Activated effector memory CD4-positive, alpha-beta T cell treated with Interleukin-2 at 50 U/mL for 16 hours (primary cell): ENCODE measurements around the gene CACTIN.
"Not testable (repeated sequence)": the region's sequence is repeated elsewhere in the genome, so short reads cannot be mapped to it uniquely, and the experiment has no call there.

ENCODE experiments used
- DNase-seq: peaks from one replicate; pipeline ENCODE4 v3.0.0-alpha.2; 2020

Gene CACTIN

DNA sequence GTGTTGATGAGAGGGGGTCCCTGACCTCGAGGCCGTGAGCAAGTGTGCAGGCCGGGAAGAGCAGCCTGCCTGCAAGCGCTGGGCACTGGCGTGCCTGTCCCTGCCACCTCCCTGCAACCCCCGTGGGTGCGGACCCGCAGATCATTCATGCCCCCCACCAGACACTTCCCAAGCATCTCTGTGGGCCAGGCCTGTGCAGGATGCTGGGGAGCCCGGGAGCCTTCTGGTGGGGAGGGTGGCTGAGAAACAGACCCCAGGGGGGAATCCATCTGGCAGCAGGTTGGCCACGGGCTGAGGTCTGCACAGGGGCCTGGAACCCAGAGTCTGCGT, 18.4 kb upstream of the CACTIN start:
- DNase-seq = no peak

DNA sequence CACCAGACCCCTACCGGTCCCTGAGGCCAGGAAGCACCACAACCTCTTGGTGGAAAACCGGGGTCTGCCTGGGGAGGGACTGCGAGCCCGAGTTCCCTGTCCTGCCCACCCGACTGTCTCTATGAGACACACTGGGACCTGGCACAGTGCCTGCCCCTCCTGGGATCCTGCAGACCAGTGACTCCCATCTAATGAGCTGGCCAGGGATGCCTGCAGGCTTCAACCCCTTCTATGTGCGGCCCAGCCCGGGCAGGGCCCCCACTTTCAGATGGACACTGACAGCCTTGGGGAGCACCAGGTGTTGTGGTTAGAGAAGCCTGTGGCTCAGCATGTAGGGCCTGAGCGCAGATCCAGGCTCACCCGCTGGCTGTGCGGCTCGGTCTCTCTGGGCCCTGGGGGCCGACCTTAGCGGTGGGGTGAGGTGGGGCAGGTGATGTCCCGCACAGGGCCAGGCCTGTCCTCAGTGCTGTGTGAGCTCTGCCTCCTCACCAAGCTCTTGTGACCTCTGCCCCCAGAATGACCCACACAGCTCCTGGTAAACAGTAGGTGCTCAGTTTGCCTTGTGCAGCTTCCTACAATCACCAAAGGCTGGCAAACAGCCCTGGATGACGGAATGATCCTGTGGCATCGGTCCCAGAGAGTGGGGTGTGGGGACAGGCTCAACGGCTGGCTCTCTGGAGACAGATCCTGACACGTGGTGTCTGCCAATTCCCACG, 17.9 kb upstream of the CACTIN start:
- no peak for DNase-seq

DNA sequence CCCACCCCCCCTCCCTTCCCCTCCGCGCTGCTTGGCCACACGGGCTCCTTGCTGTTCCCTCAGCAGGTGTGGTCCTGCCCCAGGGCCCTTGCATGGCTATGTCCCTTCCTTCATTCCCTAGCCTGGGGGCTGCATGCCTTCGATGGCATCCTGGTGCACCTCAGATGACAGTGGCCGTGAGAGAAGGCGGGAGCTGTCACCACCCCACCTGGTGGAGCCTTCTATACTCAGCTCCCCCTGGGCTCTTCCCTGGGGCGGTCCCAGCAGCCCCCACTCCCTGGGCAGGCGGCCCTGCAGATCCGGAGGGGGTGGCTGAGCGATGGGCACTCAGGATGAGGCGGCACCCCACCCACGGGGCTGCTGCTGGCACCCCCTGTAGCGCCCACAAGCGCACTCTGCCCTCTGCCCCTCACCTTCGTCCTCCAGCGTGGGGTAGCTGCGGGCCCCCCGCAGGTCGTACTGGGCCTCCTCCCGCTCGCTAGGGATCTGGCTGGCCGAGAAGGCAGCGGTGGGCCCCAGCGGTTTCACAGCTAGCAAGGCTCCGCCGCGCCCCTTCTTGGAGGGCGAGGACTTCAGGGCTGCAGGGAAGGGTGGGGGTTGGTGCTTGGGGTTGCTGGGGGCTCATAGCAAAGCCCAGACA, 17.2 kb upstream of the CACTIN start:
- no peak for DNase-seq

DNA sequence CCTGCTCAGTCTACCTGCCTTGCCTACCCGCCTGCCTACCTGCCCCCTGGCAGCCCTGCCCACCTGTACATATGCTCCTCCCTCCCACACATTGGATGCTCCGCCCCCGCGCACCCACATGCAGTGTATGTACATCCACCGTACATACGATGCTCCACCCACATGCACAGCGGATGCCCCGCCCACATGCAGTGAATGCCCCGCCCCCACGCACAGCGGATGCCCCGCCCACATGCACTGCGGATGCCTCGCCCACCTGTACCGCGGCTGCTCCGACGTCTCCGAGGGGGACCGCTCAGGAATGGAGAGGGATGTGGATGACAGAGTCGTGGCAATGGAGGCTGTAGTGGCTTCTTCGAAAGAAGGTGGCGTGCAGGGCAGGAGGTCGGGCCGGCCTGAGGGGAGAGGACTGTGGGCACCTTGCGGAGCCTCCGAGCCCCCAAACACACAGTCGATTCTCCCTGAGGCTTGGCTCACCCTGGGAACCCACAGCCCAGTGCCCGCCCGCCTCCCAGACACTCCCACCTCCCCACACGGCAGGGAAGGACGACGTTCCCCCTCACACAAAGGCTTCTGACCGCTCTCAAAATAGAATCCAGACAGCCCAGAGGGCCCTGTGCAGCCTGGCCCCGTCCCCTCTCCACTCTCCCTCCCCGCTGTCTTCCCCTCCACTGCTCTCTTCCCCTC, 16.5 kb upstream of the CACTIN start:
- no peak for DNase-seq

- no peak for DNase-seq
These were observed 15.7 kb upstream of the CACTIN start for GRCh38 chr19:3642296-3642695.

DNA sequence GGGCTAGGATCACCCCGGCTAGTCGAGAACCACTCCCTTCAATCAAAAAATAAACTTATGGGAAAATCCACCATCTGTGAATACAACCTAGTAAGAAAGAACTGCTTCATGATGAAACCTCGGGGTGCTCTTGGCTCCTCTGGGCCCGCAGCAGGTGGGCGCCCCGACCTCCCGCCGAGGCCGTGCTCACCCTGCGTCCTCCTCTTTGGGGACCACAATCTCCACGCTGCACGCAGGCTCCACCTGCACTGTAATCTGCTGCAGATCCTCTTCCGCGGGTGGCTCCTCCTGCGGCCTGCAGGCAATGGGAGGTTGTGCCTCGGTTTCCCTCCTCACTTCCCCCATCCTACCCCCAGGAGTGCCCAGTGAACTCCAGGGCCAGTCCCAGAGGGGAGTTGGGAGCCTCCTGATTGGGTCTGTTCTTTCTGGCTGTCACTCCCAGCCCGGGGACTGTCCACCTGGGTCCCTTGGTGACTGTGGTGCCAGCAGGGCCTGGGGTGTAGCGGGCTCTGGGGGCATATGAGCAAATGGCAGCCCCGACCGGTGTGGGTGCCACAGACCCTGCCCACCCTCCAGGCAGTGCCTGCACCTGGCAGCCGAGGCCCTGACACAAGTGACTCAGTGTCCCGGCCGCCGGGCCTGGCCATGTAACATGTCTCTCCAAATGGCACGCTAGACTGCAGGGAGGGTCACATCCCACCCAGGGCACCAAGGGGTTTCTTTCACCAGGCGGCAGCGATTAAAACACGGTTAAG, 15.1 kb upstream of the CACTIN start:
- DNase-seq = no peak

DNA sequence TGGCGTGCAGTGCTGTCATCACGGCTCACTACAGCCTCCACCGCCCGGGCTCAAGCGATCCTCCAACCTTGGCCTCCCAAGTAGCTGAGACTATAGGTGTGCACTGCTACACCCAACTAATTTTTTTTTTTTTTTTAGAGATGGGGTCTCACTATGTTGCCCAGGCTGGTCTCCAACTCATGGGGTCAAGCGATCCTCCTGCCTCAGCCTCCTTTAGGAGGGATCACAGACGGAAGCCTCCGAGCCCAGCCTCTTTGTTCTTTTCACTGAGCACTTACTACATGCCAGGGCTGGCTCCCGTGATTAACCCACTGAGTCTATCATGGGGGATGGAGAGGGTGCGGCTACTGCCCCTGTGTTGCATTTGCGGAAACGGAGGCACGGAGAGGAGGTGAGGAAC, 12.9 kb upstream of the CACTIN start:
- DNase-seq = no peak

DNA sequence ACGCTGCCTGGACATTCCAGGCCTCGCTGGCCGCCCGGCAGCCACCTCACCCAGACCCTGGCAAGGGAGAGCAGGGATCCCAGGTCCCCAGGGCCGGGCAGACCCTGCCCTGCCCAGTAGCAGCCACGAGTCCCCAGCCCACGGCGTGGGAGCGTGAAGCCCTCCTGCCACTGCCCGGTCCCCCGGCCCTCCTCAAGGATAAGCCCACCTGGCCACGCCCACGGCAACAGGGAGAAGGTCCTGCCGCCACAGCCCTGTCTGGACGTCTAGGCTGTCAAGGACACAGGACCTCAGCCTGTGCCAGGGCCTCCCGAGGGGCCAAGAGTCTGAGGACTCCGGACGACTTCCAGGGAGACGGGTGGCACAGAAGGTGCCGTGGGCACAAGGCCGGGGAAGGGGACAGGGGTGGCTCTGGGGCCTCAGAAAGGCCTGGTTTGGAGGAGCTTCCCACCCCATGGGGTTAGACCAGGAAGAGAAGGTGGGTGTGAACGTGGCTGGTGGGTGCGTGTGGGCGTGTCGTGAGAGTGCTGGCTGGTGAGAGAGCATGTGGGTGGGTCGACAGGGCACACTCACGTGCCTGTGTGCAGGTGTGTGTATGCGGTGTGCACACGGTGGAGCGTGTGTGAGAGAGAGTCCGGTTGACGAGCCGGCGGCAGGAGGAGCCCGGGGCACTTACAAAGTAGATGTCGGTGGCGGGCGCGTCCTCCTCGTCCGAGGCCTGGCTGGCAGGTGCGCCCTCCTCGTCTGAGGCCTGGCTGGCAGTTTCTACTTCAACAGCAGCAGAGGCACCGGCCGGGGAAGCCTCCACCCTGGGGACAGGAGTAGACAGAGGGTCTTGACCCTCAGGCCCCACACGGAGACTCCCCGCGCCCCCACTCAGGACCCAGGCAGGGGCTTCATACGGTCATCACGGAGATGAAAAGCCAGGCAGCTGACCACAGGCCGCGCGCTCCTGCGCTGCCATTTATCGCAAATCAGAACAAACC, 11.9 kb upstream of the CACTIN start:
- DNase-seq = no peak

GRCh38 chr19:3637621-3638020, 11.0 kb upstream of the CACTIN start:
- DNase-seq = no peak

- DNase-seq = no peak
These were observed 10.4 kb upstream of the CACTIN start for GRCh38 chr19:3636962-3637361.

DNA sequence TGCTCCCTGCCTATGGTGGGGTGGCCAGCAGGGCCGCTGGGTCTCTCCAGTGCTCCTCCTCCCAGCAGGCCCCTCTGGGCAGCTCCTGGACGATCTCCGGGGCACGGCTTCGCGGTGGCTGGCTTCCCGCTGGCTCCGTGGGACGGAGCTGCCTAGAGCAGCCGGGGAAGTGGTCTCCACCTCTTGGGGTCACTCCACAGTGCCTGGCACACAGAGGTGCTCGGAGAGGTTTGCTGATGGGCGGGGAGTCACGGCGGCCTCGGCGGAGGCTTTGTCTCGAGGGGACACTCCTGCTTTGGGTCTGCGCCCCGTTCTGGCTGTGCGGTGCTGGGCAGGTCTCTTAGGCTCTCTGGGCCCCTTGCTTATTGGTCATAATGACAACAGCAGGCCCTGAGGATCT, 9.9 kb upstream of the CACTIN start:
- DNase-seq = no peak

DNA sequence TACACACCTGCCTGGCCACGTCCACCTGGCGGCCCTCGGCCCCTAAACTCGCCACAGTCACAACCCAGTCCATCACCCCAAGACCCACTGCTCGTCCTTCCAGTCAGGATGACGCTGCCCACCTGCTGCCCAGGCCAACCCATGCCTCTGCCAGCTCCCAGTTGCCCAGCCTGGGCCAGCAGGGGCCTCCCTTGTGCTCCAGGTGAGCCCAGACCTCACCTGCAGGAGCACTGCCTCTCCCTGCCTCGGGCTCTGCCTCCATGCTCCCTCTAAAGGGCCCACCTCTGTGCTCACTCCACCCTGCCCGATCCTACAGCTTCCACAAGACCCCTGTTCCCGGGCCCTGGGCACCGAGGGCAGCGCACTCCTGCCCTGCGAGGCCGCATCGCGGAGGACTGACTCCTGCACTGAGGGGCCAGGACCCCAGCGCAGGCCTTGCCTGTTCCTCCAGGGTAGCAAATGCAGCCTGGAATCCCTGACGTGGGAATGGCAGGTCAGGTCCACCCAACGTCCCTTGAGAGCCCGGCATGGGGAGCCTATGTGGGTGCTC, 8.0 kb upstream of the CACTIN start:
- DNase-seq = no peak

DNA sequence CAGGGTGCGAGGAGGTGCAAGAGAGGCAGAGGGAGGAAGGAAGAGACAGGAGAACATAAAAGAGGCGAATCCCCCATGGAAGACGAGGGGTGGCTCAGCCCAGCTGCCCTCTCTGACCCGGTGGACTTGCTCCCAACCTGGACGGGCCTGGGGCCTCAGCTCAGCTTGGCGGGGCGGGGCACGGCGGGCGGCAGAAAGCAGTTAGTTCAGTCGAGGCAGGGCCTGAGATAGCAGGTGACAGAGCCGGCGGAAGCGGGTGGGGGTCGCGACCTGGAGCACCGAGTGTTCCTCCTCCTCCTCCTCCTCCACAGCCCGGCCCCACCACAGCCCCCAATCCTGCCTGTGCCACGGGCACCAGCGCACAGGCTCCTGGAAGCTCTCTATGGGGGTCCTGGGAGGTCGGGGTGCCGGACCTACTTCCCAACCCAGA, 7.0 kb upstream of the CACTIN start:
- no peak for DNase-seq

DNA sequence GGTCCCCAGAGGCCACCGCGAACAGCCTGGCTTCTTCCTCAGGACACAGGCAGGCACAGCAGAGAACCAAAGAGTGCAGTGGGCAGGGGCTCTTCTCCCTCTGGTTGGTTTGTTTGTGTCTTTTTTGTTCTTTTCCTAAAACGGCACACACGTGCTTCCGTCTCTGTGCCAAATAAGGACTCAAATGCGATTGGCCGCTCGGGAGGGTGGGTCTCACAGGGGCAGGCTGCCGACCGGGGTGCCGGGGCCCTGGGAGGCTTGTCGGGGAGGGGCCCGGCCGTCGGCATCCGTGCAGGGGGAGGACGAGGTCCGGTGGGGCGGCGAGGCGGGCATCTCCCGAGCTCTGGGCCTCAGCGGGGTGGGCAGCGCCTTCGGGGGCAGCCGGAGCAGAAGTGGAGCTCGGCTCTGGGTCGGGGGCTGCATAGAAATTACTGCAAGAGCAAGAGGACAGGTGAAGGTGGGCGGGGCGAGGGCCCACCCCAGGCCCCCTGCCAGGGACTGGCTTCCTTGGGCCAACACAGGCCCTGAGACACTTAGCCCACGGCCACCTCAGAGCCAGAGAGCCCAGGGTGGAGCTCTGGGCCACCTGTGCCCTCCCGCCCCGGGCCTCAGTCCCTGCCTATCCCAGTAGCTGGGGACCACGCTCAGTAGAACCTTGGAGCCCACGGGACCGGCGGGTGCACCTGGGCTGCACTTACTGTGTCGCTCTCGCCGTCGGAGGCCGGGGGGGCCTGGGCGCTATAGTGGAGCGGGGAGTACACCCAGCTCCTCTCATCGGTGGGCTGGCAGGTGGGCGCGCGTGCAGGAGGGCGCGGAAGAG, 6.4 kb upstream of the CACTIN start:
- DNase-seq = no peak

DNA sequence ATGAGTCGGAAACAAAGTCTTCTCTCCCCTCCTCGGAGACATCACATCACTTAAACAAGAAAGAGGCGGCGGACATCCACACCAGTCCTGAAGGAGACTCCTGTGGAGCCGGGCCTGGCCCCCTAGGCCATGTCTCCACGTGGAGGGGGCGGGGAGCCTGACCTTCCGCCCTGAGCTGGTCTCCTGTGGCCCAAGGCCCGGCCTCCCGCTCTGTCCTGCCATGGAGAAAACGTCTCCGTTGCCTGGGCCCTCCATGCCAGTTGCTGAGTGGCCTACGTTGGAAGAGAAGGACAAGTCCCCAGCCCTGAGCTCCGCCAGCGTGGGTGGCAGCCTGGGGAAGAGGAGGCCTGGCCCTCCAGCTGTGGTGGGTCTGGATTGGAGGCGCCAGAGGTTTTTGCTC, 5.5 kb upstream of the CACTIN start:
- DNase-seq = no peak

- DNase-seq = no peak
These were observed 4.7 kb upstream of the CACTIN start for GRCh38 chr19:3631053-3631861.

- DNase-seq = not testable (repeated sequence)
These were observed 2.2 kb upstream of the CACTIN start for GRCh38 chr19:3628766-3629165.

DNA sequence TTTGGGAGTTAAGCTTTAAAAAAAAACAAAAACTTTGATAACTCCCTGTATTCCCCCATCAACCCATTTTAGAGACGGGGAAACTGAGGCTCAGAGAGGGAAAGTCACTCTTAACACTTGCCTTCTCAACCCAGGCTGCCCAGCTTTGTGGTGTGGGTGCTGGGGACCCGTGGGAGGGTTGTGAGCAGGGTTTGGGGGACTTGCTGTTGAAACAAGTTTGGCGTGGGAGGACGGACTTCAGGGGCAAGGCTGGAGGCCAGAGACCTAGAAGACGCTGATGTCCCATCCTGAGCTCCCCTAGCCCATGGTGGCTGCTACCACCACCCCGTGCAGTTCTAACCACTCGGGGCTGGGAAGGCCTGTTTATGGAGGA, 747 bp upstream of the CACTIN start:
- DNase-seq = no peak

- DNase-seq = no peak
These were observed 556 bp downstream of the CACTIN start for GRCh38 chr19:3625996-3626472.

GRCh38 chr19:3623716-3624115, 2.9 kb downstream of the CACTIN start:
- DNase-seq = no peak
